ENCODE results near the gene ZNF83.

ZNF83 gene

DNA sequence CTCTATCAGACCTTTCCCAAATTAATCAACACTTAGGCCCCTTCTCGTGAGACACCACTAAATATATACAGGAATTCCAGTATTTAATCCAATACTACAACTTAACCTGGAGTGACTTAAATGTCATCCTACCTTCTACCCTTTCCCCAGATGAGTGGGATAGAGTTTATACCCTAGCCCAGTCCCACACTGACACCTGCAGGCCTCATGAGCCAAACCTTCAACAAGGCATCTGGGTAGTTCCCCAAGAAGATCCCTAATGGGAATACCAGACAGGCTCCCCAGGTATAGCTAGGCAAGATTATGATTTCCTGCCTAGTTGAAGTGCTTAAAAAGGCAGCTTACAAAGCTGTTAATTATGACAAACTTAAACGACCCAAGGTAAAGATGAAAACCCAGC lies 15.9 kb downstream of the ZNF83 start:
- 80% methylated on average over 2 of the region's 2 CpGs for WGBS
- H2AFZ ChIP-seq (ENCODE audit: low read depth, low read length), result no peak overlapping the region
- H3K4me3 ChIP-seq (ENCODE audit: insufficient read depth in 1 of 2, low read depth in 1 of 2, low read length in 2 of 2), result no peak overlapping the region
- H3K4me2 ChIP-seq (ENCODE audit: low read length, poor library complexity, severe bottlenecking), result no peak overlapping the region
- no peak overlapping the region for H2BK120ac ChIP-seq (ENCODE audit: low read depth, low read length)
- H3K27ac ChIP-seq (ENCODE audit: low read length, poor library complexity, severe bottlenecking), result no peak overlapping the region
- H3K23ac ChIP-seq (ENCODE audit: low read length in 2 of 2), result no peak overlapping the region
- H3K36me3 ChIP-seq (ENCODE audit: control insufficient read depth in 1 of 2, insufficient read depth in 2 of 2, low read depth in 1 of 2, low read length in 2 of 2), result peaks cover 60 to 75% of the 10 kb centered on the region in 2 experiments
- no peak overlapping the region for H2BK15ac ChIP-seq (ENCODE audit: low read depth, poor library complexity, severe bottlenecking)
- no peak overlapping the region for H2BK5ac ChIP-seq (ENCODE audit: low read depth, low read length, poor library complexity, severe bottlenecking)
- no peak overlapping the region for H3K14ac ChIP-seq (ENCODE audit: low read length in 2 of 2)
- H2BK12ac ChIP-seq (ENCODE audit: low read length in 2 of 2), result no peak overlapping the region
- no peak overlapping the region for H3K9ac ChIP-seq (ENCODE audit: low read length)
- H3K27me3 ChIP-seq (ENCODE audit: control insufficient read depth in 1 of 2, insufficient read depth in 1 of 2, low read length in 2 of 2), result no peaks in the 10 kb centered on the region
- no peak overlapping the region for H4K8ac ChIP-seq (ENCODE audit: low read length)
- no peak overlapping the region for H3K4ac ChIP-seq (ENCODE audit: low read depth in 1 of 2, low read length in 2 of 2)
- H3K9me3 ChIP-seq (ENCODE audit: control insufficient read depth, low read length), result peaks cover 34% of the 10 kb centered on the region
- H3K4me1 ChIP-seq (ENCODE audit: control insufficient read depth, insufficient read depth, low read depth, low read length), result no peaks in the 10 kb centered on the region
- no peak overlapping the region for H2AK5ac ChIP-seq (ENCODE audit: low read length, severe bottlenecking)
- H4K91ac ChIP-seq (ENCODE audit: low read length), result no peak overlapping the region
- H3K79me1 ChIP-seq (replicated peaks; ENCODE audit: low read length, poor library complexity, severe bottlenecking), result peaks cover 42% of the 10 kb centered on the region
- no peak overlapping the region for H3K18ac ChIP-seq (ENCODE audit: low read depth in 1 of 2, low read length in 2 of 2)
- DNase-seq, result no peak

DNA sequence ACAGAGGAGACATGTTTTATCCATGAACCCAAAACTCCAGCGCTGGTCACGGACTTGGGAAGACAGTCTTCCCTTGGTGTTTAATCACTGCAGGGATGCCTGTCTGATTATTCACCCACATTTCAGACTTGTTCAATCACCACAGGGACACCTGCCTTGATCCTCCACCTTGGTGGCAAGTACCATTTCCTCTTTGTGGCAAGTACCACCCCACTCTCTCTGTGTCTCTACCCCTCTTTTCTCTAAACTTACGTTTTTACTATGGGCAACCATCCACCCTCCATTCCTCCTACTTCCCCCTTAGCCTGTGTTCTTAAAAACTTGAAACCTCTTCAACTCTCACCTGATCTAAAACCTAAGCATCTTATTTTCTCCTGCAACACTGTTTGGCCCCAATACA lies 16.8 kb downstream of the ZNF83 start:
- H3K27ac ChIP-seq (ENCODE audit: low read length, poor library complexity, severe bottlenecking), result no peak overlapping the region
- peaks cover 38% of the 10 kb centered on the region for H3K79me1 ChIP-seq (replicated peaks; ENCODE audit: low read length, poor library complexity, severe bottlenecking)
- no peak overlapping the region for H2BK12ac ChIP-seq (ENCODE audit: low read length in 2 of 2)
- no peak overlapping the region for H3K9ac ChIP-seq (ENCODE audit: low read length)
- no peak overlapping the region for H2AFZ ChIP-seq (ENCODE audit: low read depth, low read length)
- no peak overlapping the region for H3K4me2 ChIP-seq (ENCODE audit: low read length, poor library complexity, severe bottlenecking)
- no peak overlapping the region for H2BK15ac ChIP-seq (ENCODE audit: low read depth, poor library complexity, severe bottlenecking)
- H3K36me3 ChIP-seq (ENCODE audit: control insufficient read depth in 1 of 2, insufficient read depth in 2 of 2, low read depth in 1 of 2, low read length in 2 of 2), result peaks cover 65 to 83% of the 10 kb centered on the region in 2 experiments
- H4K91ac ChIP-seq (ENCODE audit: low read length), result no peak overlapping the region
- H2BK5ac ChIP-seq (ENCODE audit: low read depth, low read length, poor library complexity, severe bottlenecking), result no peak overlapping the region
- H3K23ac ChIP-seq (ENCODE audit: low read length in 2 of 2), result no peak overlapping the region
- no peaks in the 10 kb centered on the region for H3K27me3 ChIP-seq (ENCODE audit: control insufficient read depth in 1 of 2, insufficient read depth in 1 of 2, low read length in 2 of 2)
- no peak overlapping the region for H3K18ac ChIP-seq (ENCODE audit: low read depth in 1 of 2, low read length in 2 of 2)
- no peak overlapping the region for H3K4ac ChIP-seq (ENCODE audit: low read depth in 1 of 2, low read length in 2 of 2)
- H3K14ac ChIP-seq (ENCODE audit: low read length in 2 of 2), result no peak overlapping the region
- H2BK120ac ChIP-seq (ENCODE audit: low read depth, low read length), result no peak overlapping the region
- H3K4me1 ChIP-seq (ENCODE audit: control insufficient read depth, insufficient read depth, low read depth, low read length), result no peaks in the 10 kb centered on the region
- H3K9me3 ChIP-seq (ENCODE audit: control insufficient read depth, low read length), result peaks cover 42% of the 10 kb centered on the region
- H2AK5ac ChIP-seq (ENCODE audit: low read length, severe bottlenecking), result no peak overlapping the region
- no peak overlapping the region for H3K4me3 ChIP-seq (ENCODE audit: insufficient read depth in 1 of 2, low read depth in 1 of 2, low read length in 2 of 2)
- WGBS, result 98% methylated on average over 3 of the region's 3 CpGs
- DNase-seq, result no peak
- no peak overlapping the region for H4K8ac ChIP-seq (ENCODE audit: low read length)

DNA sequence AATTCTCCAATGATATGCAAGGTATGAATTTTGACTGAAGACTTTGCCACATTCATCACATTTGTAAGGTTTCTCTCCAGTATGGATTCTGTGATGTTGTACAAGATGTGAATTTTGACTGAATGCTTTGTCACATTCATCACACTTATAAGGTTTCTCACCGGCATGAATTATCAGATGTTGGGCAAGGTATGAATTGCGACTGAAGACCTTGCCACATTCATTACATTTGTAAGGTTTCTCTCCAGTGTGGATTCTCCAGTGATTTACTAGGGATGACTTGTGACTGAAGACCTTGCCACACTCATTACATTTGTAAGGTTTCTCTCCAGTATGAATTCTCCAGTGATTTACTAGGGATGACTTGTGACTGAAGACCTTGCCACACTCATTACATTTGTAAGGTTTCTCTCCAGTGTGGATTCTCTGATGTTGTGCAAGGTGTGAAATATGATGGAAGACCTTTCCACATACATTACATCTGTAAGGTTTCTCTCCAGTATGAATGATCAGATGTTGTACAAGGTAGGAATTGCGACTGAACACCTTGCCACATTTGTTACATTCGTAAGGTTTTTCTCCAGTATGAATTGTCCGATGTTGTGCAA lies 24.8 kb downstream of the ZNF83 start:
- no peak overlapping the region for H3K9ac ChIP-seq (ENCODE audit: low read length)
- no peak overlapping the region for H2BK12ac ChIP-seq (ENCODE audit: low read length in 2 of 2)
- H3K4me2 ChIP-seq (ENCODE audit: low read length, poor library complexity, severe bottlenecking), result no peak overlapping the region
- no peak overlapping the region for H2AK5ac ChIP-seq (ENCODE audit: low read length, severe bottlenecking)
- peaks cover 10% of the 10 kb centered on the region for H3K79me1 ChIP-seq (replicated peaks; ENCODE audit: low read length, poor library complexity, severe bottlenecking)
- peak overlapping the region in 1 of 2 experiments; percentile 55 for H3K4me3 ChIP-seq (ENCODE audit: insufficient read depth in 1 of 2, low read depth in 1 of 2, low read length in 2 of 2)
- no peak overlapping the region for H4K8ac ChIP-seq (ENCODE audit: low read length)
- no peak overlapping the region for H2BK5ac ChIP-seq (ENCODE audit: low read depth, low read length, poor library complexity, severe bottlenecking)
- H3K18ac ChIP-seq (ENCODE audit: low read depth in 1 of 2, low read length in 2 of 2), result no peak overlapping the region
- peaks cover 83% of the 10 kb centered on the region for H3K9me3 ChIP-seq (ENCODE audit: control insufficient read depth, low read length)
- no peak overlapping the region for H2BK15ac ChIP-seq (ENCODE audit: low read depth, poor library complexity, severe bottlenecking)
- no peak overlapping the region for H2AFZ ChIP-seq (ENCODE audit: low read depth, low read length)
- H3K14ac ChIP-seq (ENCODE audit: low read length in 2 of 2), result no peak overlapping the region
- H3K4ac ChIP-seq (ENCODE audit: low read depth in 1 of 2, low read length in 2 of 2), result no peak overlapping the region
- H4K91ac ChIP-seq (ENCODE audit: low read length), result no peak overlapping the region
- DNase-seq, result no peak
- H2BK120ac ChIP-seq (ENCODE audit: low read depth, low read length), result no peak overlapping the region
- H3K4me1 ChIP-seq (ENCODE audit: control insufficient read depth, insufficient read depth, low read depth, low read length), result no peaks in the 10 kb centered on the region
- no peak overlapping the region for H3K27ac ChIP-seq (ENCODE audit: low read length, poor library complexity, severe bottlenecking)
- peaks cover 46 to 64% of the 10 kb centered on the region in 2 experiments for H3K36me3 ChIP-seq (ENCODE audit: control insufficient read depth in 1 of 2, insufficient read depth in 2 of 2, low read depth in 1 of 2, low read length in 2 of 2)
- H3K23ac ChIP-seq (ENCODE audit: low read length in 2 of 2), result no peak overlapping the region
- no peaks in the 10 kb centered on the region for H3K27me3 ChIP-seq (ENCODE audit: control insufficient read depth in 1 of 2, insufficient read depth in 1 of 2, low read length in 2 of 2)
- WGBS, result 100% methylated on average over 1 of the region's 5 CpGs

DNA sequence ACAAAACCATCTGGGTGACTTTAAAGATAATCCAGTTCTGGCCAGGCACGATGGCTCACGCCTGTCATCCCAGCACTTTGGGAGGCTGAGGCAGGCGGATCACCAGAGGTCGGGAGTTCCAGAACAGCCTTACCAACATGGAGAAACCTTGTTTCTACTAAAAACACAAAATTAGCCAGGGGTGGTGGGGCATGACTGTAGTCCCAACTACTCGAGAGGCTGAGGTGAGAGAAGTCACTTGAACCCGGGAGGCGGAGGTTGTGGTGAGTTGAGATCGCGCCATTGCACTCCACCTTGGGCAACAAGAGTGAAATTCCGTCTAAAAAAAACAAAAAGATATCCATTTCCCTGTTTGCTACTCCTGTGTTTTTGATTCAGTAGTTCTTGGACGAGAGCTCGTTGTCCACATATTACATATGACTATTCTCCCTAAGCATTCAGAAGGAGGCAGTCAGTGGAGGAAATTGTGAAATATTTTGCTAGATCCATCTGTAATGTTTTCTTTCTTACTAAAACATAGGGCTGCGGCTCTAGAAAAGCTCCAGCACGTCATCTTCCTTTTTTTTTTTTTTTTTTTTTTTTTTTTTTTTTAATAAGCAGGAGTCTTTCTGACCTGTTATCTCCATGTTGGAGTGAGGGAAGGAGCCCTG lies 34.5 kb downstream of the ZNF83 start:
- Histone ChIP-seq H2BK12ac (ENCODE audit: low read length in 2 of 2) (no peak overlapping the region), H3K4ac (ENCODE audit: low read depth in 1 of 2, low read length in 2 of 2) (no peak overlapping the region), H3K18ac (ENCODE audit: low read depth in 1 of 2, low read length in 2 of 2) (no peak overlapping the region), H3K36me3 (ENCODE audit: control insufficient read depth in 1 of 2, insufficient read depth in 2 of 2, low read depth in 1 of 2, low read length in 2 of 2) (peaks cover 2 to 8% of the 10 kb centered on the region in 2 experiments), H4K91ac (ENCODE audit: low read length) (no peak overlapping the region), H3K27me3 (ENCODE audit: control insufficient read depth in 1 of 2, insufficient read depth in 1 of 2, low read length in 2 of 2) (no peaks in the 10 kb centered on the region), H2BK120ac (ENCODE audit: low read depth, low read length) (no peak overlapping the region), H3K4me2 (ENCODE audit: low read length, poor library complexity, severe bottlenecking) (no peak overlapping the region), H3K9ac (ENCODE audit: low read length) (no peak overlapping the region), H2AFZ (ENCODE audit: low read depth, low read length) (no peak overlapping the region), H3K4me3 (ENCODE audit: insufficient read depth in 1 of 2, low read depth in 1 of 2, low read length in 2 of 2) (no peak overlapping the region), H3K9me3 (ENCODE audit: control insufficient read depth, low read length) (peaks cover 10% of the 10 kb centered on the region), H3K27ac (ENCODE audit: low read length, poor library complexity, severe bottlenecking) (no peak overlapping the region), H2AK5ac (ENCODE audit: low read length, severe bottlenecking) (no peak overlapping the region), H2BK5ac (ENCODE audit: low read depth, low read length, poor library complexity, severe bottlenecking) (no peak overlapping the region), H3K14ac (ENCODE audit: low read length in 2 of 2) (no peak overlapping the region), H4K8ac (ENCODE audit: low read length) (no peak overlapping the region), H3K4me1 (ENCODE audit: control insufficient read depth, insufficient read depth, low read depth, low read length) (peaks cover 9% of the 10 kb centered on the region), H3K23ac (ENCODE audit: low read length in 2 of 2) (no peak overlapping the region), H3K79me1 (replicated peaks; ENCODE audit: low read length, poor library complexity, severe bottlenecking) (peaks cover 25% of the 10 kb centered on the region), H2BK15ac (ENCODE audit: low read depth, poor library complexity, severe bottlenecking) (no peak overlapping the region)
- WGBS, result 95% methylated on average over 6 of the region's 14 CpGs
- DNase-seq, result no peak

All from mesenchymal stem cell (in vitro differentiated cells and primary cell).